Upper lobe of right lung (tissue), 1 donor: ENCODE measurements around the gene CDH15. TPM values are rescaled to one million over a fixed set of nuclear protein-coding genes. Genes with fewer than 3 reads are reported as not detected.

ENCODE experiments used
- ATAC-seq: fragments of 200-7000 bp; cut with Tn5 transposase; one replicate; pipeline ENCODE4 v1.9.1; 2020; ENCODE audit warnings: mild to moderate bottlenecking, moderate library complexity
- DNase-seq: peaks from one replicate; pipeline ENCODE4 v3.0.0-alpha.2; 2020
- H3K27ac ChIP-seq: fragments of 200-600 bp; one replicate; pipeline ENCODE4 v1.8.0; 2022
- H3K27me3 ChIP-seq: fragments of 200-600 bp; one replicate; pipeline ENCODE4 v1.8.0; 2022; ENCODE audit warnings: mild to moderate bottlenecking
- H3K36me3 ChIP-seq: fragments of 200-600 bp; one replicate; pipeline ENCODE4 v1.8.0; 2022
- H3K4me1 ChIP-seq: fragments of 200-600 bp; one replicate; pipeline ENCODE4 v1.8.0; 2022
- H3K4me3 ChIP-seq: fragments of 200-600 bp; one replicate; pipeline ENCODE4 v1.8.0; 2022; ENCODE audit warnings: mild to moderate bottlenecking
- H3K9me3 ChIP-seq: fragments of 200-600 bp; one replicate; pipeline ENCODE4 v1.8.0; 2022
- intact Hi-C: fragments of 100-400 bp; cut with DNase I; formaldehyde crosslinking; loops from one replicate; pipeline ENCODE4 v1.11.0; 2022
- total RNA-seq: library from RNA; stranded (reverse); fragmentation: NEBNext Ultra II Directional; extraction: Animal tissue kit (Norgen Biotek cat#: 25700); gene quantifications from one replicate; pipeline ENCODE4 v1.2.1, GENCODE V29; 2021
- TF ChIP-seq, protein P1 (sequence below): fragments of 200-600 bp; IDR thresholded peaks from one replicate; pipeline ENCODE4 v1.8.0; 2022; ENCODE audit warnings: antibody characterized with exemption
- donor health status: DM: no; HTN: yes; CAD: no; lungs with severe emphysema.

The CDH15 gene
- total RNA-seq, 1 donor from 2014 or later: 0.43 TPM

GRCh38 chr16:89192956-89193575 is 21.5 kb downstream of the CDH15 start:
- Histone ChIP-seq H3K4me1 (no peaks in the 10 kb centered on the region), H3K27me3 (peaks cover 3% of the 10 kb centered on the region), H3K9me3 (no peaks in the 10 kb centered on the region), H3K4me3 (no peak overlapping the region), H3K36me3 (no peaks in the 10 kb centered on the region), H3K27ac (no peak overlapping the region)
- TF ChIP-seq, protein P1, sequence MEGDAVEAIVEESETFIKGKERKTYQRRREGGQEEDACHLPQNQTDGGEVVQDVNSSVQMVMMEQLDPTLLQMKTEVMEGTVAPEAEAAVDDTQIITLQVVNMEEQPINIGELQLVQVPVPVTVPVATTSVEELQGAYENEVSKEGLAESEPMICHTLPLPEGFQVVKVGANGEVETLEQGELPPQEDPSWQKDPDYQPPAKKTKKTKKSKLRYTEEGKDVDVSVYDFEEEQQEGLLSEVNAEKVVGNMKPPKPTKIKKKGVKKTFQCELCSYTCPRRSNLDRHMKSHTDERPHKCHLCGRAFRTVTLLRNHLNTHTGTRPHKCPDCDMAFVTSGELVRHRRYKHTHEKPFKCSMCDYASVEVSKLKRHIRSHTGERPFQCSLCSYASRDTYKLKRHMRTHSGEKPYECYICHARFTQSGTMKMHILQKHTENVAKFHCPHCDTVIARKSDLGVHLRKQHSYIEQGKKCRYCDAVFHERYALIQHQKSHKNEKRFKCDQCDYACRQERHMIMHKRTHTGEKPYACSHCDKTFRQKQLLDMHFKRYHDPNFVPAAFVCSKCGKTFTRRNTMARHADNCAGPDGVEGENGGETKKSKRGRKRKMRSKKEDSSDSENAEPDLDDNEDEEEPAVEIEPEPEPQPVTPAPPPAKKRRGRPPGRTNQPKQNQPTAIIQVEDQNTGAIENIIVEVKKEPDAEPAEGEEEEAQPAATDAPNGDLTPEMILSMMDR: no peak
- ATAC-seq (peak; percentile 78), DNase-seq (peak; percentile 93)
- intact Hi-C loops: no loop called here

GRCh38 chr16:89193576-89194293 is 22.2 kb downstream of the CDH15 start:
- Histone ChIP-seq H3K4me1 (no peaks in the 10 kb centered on the region), H3K9me3 (no peaks in the 10 kb centered on the region), H3K4me3 (no peak overlapping the region), H3K36me3 (no peaks in the 10 kb centered on the region), H3K27ac (no peak overlapping the region), H3K27me3 (peaks cover 10% of the 10 kb centered on the region)
- intact Hi-C loops: no loop called here
- ATAC-seq (no peak), DNase-seq (peak; percentile 76)
- TF ChIP-seq, protein P1: no peak

GRCh38 chr16:89194340-89195311 is 23.1 kb downstream of the CDH15 start:
- intact Hi-C loops: no loop called here
- no peak overlapping the region for H3K27ac ChIP-seq
- H3K27me3 ChIP-seq: peaks cover 19% of the 10 kb centered on the region
- no peak overlapping the region for H3K4me3 ChIP-seq
- ATAC-seq: no peak
- H3K4me1 ChIP-seq: no peaks in the 10 kb centered on the region
- H3K36me3 ChIP-seq: no peaks in the 10 kb centered on the region
- no peaks in the 10 kb centered on the region for H3K9me3 ChIP-seq
- TF ChIP-seq, protein P1: no peak
- DNase-seq: peak; percentile 66

DNA sequence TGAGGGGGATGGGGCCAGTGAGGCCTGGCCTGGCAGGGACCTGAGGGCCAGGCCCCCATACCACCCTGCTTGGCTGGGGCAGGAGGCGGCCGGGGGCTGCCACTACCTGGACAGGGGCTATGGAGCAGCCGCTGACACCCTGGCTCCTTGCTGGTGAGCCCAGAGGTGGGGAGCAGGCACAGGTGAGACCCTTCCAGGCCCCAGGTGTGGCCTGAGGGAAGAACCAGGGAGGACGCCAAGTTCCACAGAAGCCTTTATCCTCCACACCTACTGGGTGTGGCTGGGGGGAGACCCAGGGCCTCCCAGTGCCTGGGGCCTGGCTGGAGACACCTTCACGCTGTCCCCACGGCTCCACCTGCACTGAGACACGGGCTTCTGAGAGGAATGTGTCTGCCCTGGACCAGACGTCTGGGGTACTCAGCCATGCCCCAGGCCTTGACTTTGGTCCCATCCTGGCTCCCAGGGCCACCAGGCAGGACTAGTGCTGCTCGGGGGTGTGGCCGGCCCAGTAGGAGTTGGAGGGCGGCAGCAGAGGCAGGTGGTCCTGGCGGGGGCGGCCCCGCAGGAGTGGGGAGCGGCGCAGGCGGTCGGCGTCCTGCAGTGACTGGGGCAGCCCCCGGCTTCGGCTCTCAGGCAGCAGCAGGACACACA is 24.1 kb downstream of the CDH15 start:
- TF ChIP-seq, protein P1: no peak
- Histone ChIP-seq H3K27me3 (peaks cover 29% of the 10 kb centered on the region), H3K36me3 (no peaks in the 10 kb centered on the region), H3K4me1 (peaks cover 2% of the 10 kb centered on the region), H3K9me3 (no peaks in the 10 kb centered on the region), H3K27ac (no peak overlapping the region), H3K4me3 (no peak overlapping the region)
- ATAC-seq: no peak
- peak; percentile 64 for DNase-seq
- intact Hi-C loops: no loop called here

- TF ChIP-seq, protein P1: no peak
- peaks cover 32% of the 10 kb centered on the region for H3K27me3 ChIP-seq
- no peak for ATAC-seq
Observed at GRCh38 chr16:89197033-89197632, 25.6 kb downstream of the CDH15 start.

More at GRCh38 chr16:89197033-89197632, 25.6 kb downstream of the CDH15 start:
- Histone ChIP-seq H3K9me3 (no peaks in the 10 kb centered on the region), H3K27ac (no peak overlapping the region), H3K36me3 (no peaks in the 10 kb centered on the region), H3K4me3 (no peak overlapping the region), H3K4me1 (peaks cover 4% of the 10 kb centered on the region)
- intact Hi-C loops: no loop called here
- peak; percentile 56 for DNase-seq
